Mammary epithelial cell (primary cell): ENCODE data around the gene SOCS7.

Source experiments
- EZH2 ChIP-seq: IDR thresholded peaks from 2 replicates; pipeline ENCODE4 v1.6.1; 2012; ENCODE audit warnings: low read length, inconsistent platforms, borderline replicate concordance
- TF ChIP-seq, protein P1 (sequence below), 2 donors: IDR thresholded peaks in 1 of 2; conservative IDR thresholded peaks in 1 of 2; 2 replicates each; pipeline ENCODE4 v1.5.1; 2011 to 2012; ENCODE audit warnings: inconsistent platforms in 2 of 2, low read length in 2 of 2, mild to moderate bottlenecking in 2 of 2, control low read depth in 1 of 2, low read depth in 1 of 2; ENCODE audit not compliant: insufficient read depth in 1 of 2; ENCODE audit errors: extremely low read depth in 1 of 2

DNA sequence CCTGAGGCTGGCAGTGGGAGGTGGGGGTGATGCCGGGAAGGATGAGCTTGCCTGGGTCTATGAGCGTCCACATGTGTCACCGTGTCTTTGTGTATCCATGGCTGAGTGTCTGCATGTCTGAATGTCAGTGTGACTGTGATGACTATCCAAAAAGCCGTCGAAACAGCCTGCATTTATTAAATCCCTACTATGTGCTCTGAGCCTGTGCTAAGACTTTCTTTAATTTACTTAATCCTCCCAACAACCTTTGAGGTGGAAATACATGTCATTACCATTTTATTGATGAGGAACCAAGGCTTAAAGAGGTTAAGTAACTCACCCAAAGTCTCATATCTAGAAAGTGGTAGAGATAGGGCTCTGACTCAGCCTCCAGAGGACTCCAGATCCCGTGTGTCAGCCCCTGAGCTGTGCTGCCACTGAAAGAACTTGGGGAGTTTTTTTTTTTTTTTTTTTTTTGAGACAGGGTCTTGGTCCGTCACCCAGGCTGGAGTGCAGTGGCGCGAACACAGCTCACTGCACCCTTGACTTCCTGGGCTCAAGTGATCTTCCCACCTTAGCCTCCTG is 96.6 kb downstream of the SOCS7 start:
- TF ChIP-seq, protein P1, sequence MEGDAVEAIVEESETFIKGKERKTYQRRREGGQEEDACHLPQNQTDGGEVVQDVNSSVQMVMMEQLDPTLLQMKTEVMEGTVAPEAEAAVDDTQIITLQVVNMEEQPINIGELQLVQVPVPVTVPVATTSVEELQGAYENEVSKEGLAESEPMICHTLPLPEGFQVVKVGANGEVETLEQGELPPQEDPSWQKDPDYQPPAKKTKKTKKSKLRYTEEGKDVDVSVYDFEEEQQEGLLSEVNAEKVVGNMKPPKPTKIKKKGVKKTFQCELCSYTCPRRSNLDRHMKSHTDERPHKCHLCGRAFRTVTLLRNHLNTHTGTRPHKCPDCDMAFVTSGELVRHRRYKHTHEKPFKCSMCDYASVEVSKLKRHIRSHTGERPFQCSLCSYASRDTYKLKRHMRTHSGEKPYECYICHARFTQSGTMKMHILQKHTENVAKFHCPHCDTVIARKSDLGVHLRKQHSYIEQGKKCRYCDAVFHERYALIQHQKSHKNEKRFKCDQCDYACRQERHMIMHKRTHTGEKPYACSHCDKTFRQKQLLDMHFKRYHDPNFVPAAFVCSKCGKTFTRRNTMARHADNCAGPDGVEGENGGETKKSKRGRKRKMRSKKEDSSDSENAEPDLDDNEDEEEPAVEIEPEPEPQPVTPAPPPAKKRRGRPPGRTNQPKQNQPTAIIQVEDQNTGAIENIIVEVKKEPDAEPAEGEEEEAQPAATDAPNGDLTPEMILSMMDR (conservative IDR thresholded peaks at IDR 0.05 in 1 of 2, IDR thresholded peaks at IDR 0.05 in 1 of 2; ENCODE audit: extremely low read depth in 1 of 2, insufficient read depth in 1 of 2, low read depth in 1 of 2, low read length in 2 of 2), result no peak
- TF ChIP-seq EZH2, result no peak
